Lung (tissue), 12 donors: ENCODE measurements around the gene EYA4. TPM values are rescaled to one million over a fixed set of nuclear protein-coding genes. Genes with fewer than 3 reads are reported as not detected.

Experiments
- ATAC-seq: fragments of 200-7000 bp; cut with Tn5 transposase; one replicate; pipeline ENCODE4 v1.9.1; 2020; ENCODE audit warnings: moderate number of reproducible peaks; ENCODE audit not compliant: insufficient read depth, low FRiP score
- DNase-seq, 3 donors: peaks; one replicate each; pipeline ENCODE4 v3.0.0-alpha.2; 2013 to 2017
- H3K27ac ChIP-seq, 2 donors: one replicate each; pipeline ENCODE4 v1.5.1; 2013; ENCODE audit warnings: mild to moderate bottlenecking in 2 of 2, moderate library complexity in 2 of 2, control low read depth in 1 of 2, inconsistent platforms in 1 of 2, low read depth in 1 of 2, low read length in 1 of 2
- H3K27me3 ChIP-seq, 3 donors: one replicate each; pipeline ENCODE4 v1.5.1; 2013; ENCODE audit warnings: low read length in 2 of 3; ENCODE audit not compliant: control insufficient read depth in 3 of 3, insufficient read depth in 3 of 3
- H3K36me3 ChIP-seq, 4 donors: one replicate each; pipeline ENCODE4 v1.5.1; 2013; ENCODE audit warnings: low read length in 4 of 4, mild to moderate bottlenecking in 1 of 4, moderate library complexity in 1 of 4; ENCODE audit not compliant: control insufficient read depth in 4 of 4, insufficient read depth in 4 of 4
- H3K4me1 ChIP-seq, 5 donors: one replicate each; pipeline ENCODE4 v1.5.1; 2013; ENCODE audit warnings: low read length in 5 of 5, mild to moderate bottlenecking in 2 of 5, moderate library complexity in 1 of 5; ENCODE audit not compliant: control insufficient read depth in 5 of 5, insufficient read depth in 5 of 5
- H3K4me3 ChIP-seq: one replicate; pipeline ENCODE4 v1.5.1; 2013; ENCODE audit warnings: mild to moderate bottlenecking, control low read depth, moderate library complexity
- H3K9ac ChIP-seq, 2 donors: one replicate each; pipeline ENCODE4 v1.5.1; 2013; ENCODE audit warnings: low read length in 2 of 2, control low read depth in 1 of 2; ENCODE audit not compliant: insufficient read depth in 1 of 2
- H3K9me3 ChIP-seq, 4 donors: one replicate each; pipeline ENCODE4 v1.5.1; 2013; ENCODE audit warnings: low read length in 3 of 4, mild to moderate bottlenecking in 1 of 4, moderate library complexity in 1 of 4; ENCODE audit not compliant: control insufficient read depth in 4 of 4, insufficient read depth in 3 of 4
- WGBS, 2 donors: extraction: QIAGEN DNeasy Blood & Tissue Kit; methylation state at CpG; one replicate each; pipeline ENCODE4 v1.1.7; 2013; 5-methylcytosine and 5-hydroxymethylcytosine counted together
- polyA plus RNA-seq, 2 donors: library from polyadenylated mRNA; stranded (reverse); fragments of 200-250 nt; gene quantifications; one replicate each; pipeline ENCODE4 v1.2.1, GENCODE V29; 2013
- total RNA-seq, 2 donors: library from RNA; depleted of rRNA in 1 of 2; stranded (reverse); fragments of >200 nt in 1 of 2; gene quantifications; one replicate each; pipeline ENCODE4 v1.2.1, GENCODE V29; 2014 to 2021
- TF ChIP-seq, protein P1 (sequence below): IDR thresholded peaks from 2 replicates; pipeline ENCODE4 v1.5.1; 2012; ENCODE audit warnings: mild to moderate bottlenecking; ENCODE audit errors: control extremely low read depth, extremely low read depth
- donor health status: control.
- donor health status: control.
- donor health status: Bipolar disorder and iron deficiency.
- donor health status: healthy.
- donor health status: DM: yes; HTN: yes; CAD: no.

Gene EYA4
- total and polyA plus RNA-seq, 4 donors, result 0.49 to 7.4 (median 2.2) TPM

DNA sequence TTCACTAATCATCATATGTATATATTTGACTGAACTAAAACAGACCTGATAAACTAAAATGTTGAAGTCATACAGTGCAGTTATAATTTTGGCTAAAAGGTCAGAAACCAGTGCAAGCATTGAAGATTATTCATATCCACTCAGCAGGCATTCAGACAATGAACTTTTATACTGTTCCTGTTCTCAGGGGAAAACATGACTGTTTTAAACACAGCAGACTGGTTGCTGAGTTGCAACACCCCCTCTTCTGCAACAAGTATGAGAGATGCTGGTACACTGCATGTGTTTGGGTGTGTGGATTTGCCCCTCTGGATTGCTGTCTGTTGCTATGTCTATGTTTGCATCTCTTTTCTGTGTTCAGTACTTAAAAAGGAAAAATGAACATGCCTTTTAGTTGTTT lies 206.8 kb downstream of the EYA4 start:
- H3K9me3 ChIP-seq, result no peaks in the 10 kb centered on the region
- no peak overlapping the region for H3K9ac ChIP-seq
- no peak for ATAC-seq
- TF ChIP-seq, protein P1, sequence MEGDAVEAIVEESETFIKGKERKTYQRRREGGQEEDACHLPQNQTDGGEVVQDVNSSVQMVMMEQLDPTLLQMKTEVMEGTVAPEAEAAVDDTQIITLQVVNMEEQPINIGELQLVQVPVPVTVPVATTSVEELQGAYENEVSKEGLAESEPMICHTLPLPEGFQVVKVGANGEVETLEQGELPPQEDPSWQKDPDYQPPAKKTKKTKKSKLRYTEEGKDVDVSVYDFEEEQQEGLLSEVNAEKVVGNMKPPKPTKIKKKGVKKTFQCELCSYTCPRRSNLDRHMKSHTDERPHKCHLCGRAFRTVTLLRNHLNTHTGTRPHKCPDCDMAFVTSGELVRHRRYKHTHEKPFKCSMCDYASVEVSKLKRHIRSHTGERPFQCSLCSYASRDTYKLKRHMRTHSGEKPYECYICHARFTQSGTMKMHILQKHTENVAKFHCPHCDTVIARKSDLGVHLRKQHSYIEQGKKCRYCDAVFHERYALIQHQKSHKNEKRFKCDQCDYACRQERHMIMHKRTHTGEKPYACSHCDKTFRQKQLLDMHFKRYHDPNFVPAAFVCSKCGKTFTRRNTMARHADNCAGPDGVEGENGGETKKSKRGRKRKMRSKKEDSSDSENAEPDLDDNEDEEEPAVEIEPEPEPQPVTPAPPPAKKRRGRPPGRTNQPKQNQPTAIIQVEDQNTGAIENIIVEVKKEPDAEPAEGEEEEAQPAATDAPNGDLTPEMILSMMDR, result no peak
- no peaks in the 10 kb centered on the region for H3K27me3 ChIP-seq
- H3K27ac ChIP-seq, result no peak overlapping the region
- no peak for DNase-seq
- H3K4me1 ChIP-seq, result no peaks in the 10 kb centered on the region
- H3K4me3 ChIP-seq, result no peak overlapping the region
- no peaks in the 10 kb centered on the region for H3K36me3 ChIP-seq

- H3K27ac ChIP-seq, result no peak overlapping the region
- H3K4me1 ChIP-seq, result peaks cover 0 to 6% (median 0%) of the 10 kb centered on the region in 5 donors
- no peak overlapping the region for H3K9ac ChIP-seq
- H3K36me3 ChIP-seq, result no peaks in the 10 kb centered on the region
- H3K4me3 ChIP-seq, result no peak overlapping the region
- no peaks in the 10 kb centered on the region for H3K27me3 ChIP-seq
- no peaks in the 10 kb centered on the region for H3K9me3 ChIP-seq
- whole genome bisulfite sequencing, 2 donors, result 79% methylated on average over 7 of the region's 7 CpGs
- no peak for DNase-seq
- TF ChIP-seq, protein P1, result no peak
- ATAC-seq, result no peak
These were observed 215.3 kb downstream of the EYA4 start for GRCh38 chr6:133456439-133456838.

GRCh38 chr6:133456944-133457343 lies 215.8 kb downstream of the EYA4 start:
- Histone ChIP-seq H3K9ac (no peak overlapping the region), H3K4me1 (peaks cover 0 to 6% (median 0%) of the 10 kb centered on the region in 5 donors), H3K9me3 (no peaks in the 10 kb centered on the region), H3K27me3 (no peaks in the 10 kb centered on the region), H3K36me3 (no peaks in the 10 kb centered on the region), H3K4me3 (no peak overlapping the region), H3K27ac (no peak overlapping the region)
- TF ChIP-seq, protein P1, result no peak
- 82 to 83% methylated on average over 4 of the region's 4 CpGs for WGBS, 2 donors
- ATAC-seq, result no peak
- DNase-seq, result no peak

GRCh38 chr6:133460101-133460500 lies 218.9 kb downstream of the EYA4 start:
- Histone ChIP-seq H3K36me3 (no peaks in the 10 kb centered on the region), H3K4me3 (no peak overlapping the region), H3K9me3 (no peaks in the 10 kb centered on the region), H3K27me3 (no peaks in the 10 kb centered on the region), H3K27ac (no peak overlapping the region), H3K4me1 (peaks cover 0 to 6% (median 0%) of the 10 kb centered on the region in 5 donors), H3K9ac (no peak overlapping the region)
- WGBS, 2 donors, result 63 to 81% methylated on average over 2 of the region's 2 CpGs
- DNase-seq (peak; percentile 14 to 69 (median 59)), ATAC-seq (no peak)
- TF ChIP-seq, protein P1, result no peak
